ENCODE data around the gene C1QL4.

The C1QL4 gene

DNA sequence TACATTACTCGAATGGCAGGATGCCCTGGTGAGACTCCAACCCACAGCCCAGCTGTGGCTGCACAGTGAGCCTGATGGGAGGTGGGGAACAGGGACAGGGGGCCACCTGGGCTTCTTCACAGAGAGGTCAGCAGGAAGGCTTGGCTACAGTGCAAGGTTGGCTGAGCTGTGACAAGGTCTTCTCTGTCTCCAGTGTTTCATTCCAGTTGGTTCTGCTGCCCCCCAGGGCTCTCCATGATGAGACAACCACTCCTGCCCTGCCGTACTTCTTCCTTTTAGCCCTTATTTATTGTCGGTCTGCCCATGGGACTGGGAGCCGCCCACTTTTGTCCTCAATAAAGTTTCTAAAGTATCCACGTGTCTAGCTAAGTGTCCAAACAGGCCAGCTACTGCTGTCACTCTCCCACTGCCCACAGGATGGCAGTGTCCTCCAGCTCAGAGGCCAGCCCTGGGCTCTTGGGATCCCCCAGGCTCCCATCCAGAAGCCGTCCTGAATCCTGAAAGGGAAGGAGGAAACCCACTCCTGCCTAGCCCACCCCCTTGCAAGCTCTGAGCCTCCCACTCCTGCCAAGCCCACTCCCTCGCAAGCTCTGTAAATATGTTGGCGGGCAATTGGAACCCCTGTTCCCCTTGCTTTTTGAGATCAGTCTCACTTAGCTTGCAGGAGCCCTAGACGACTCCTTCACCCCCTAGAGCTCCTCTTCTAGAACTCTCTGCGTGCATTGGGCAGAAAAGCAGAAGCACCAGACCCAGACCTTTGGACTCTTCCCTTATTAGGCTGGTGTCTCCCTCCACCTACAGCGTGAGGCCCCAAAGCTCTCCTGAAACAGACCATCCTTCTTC lies 5.4 kb downstream of the C1QL4 start:
- TF ChIP-seq CTCF (IDR thresholded peaks at IDR 0.05; ENCODE audit: low read depth, low read length): peak; percentile 93
- peak; percentile 82 for DNase-seq (ENCODE audit: low read depth, low spot score)
- in situ Hi-C loops (cut with HindIII; ENCODE audit: low sequenced_read_pairs): no loop called here
- no peak overlapping the region for H3K4me3 ChIP-seq (ENCODE audit: low read depth, low read length)

- no peak overlapping the region for H3K4me3 ChIP-seq (ENCODE audit: low read depth, low read length)
- no peak for TF ChIP-seq CTCF (IDR thresholded peaks at IDR 0.05; ENCODE audit: low read depth, low read length)
- in situ Hi-C loops (cut with HindIII; ENCODE audit: low sequenced_read_pairs): no loop called here
- no peak for DNase-seq (ENCODE audit: low read depth, low spot score)
Measured at GRCh38 chr12:49330631-49331379, 6.2 kb downstream of the C1QL4 start.

DNA sequence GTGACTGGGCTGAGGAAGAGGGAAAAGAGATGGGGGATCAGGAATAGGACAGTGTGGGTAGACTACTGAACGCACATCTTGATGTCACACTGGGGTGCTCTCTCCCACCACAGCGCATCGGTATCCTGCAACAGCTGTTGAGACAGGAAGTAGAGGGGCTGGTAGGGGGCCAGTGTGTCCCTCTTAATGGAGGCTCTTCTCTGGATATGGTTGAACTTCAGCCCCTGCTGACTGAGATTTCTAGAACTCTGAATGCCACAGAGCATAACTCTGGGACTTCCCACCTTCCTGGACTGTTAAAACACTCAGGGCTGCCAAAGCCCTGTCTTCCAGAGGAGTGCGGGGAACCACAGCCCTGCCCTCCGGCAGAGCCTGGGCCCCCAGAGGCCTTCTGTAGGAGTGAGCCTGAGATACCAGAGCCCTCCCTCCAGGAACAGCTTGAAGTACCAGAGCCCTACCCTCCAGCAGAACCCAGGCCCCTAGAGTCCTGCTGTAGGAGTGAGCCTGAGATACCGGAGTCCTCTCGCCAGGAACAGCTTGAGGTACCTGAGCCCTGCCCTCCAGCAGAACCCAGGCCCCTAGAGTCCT lies 6.9 kb downstream of the C1QL4 start:
- no peak for TF ChIP-seq CTCF (IDR thresholded peaks at IDR 0.05; ENCODE audit: low read depth, low read length)
- DNase-seq (ENCODE audit: low read depth, low spot score): no peak
- no peak overlapping the region for H3K4me3 ChIP-seq (ENCODE audit: low read depth, low read length)
- in situ Hi-C loops (cut with HindIII; ENCODE audit: low sequenced_read_pairs): no loop called here

DNA sequence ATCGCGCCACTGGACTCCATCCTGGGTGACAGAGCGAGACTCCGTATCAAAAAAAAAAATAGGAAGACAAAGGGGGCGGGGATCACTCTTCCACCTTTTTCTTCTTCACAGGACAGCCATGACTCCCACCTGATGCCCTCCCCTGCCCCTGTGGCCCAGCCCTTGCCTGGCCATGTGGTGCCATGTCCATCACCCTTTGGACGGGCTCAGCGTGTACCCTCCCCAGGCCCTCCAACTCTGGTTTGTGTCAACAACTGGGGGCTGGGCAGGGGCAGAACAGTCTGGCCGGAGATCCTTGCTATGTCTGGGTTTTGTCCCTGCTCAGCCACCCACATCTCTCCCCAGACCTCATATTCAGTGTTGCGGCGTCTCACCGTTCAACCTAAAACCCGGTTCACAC lies 8.2 kb downstream of the C1QL4 start:
- no peak overlapping the region for H3K4me3 ChIP-seq (ENCODE audit: low read depth, low read length)
- DNase-seq (ENCODE audit: low read depth, low spot score): no peak
- in situ Hi-C loops (cut with HindIII; ENCODE audit: low sequenced_read_pairs): no loop called here
- no peak for TF ChIP-seq CTCF (IDR thresholded peaks at IDR 0.05; ENCODE audit: low read depth, low read length)

DNA sequence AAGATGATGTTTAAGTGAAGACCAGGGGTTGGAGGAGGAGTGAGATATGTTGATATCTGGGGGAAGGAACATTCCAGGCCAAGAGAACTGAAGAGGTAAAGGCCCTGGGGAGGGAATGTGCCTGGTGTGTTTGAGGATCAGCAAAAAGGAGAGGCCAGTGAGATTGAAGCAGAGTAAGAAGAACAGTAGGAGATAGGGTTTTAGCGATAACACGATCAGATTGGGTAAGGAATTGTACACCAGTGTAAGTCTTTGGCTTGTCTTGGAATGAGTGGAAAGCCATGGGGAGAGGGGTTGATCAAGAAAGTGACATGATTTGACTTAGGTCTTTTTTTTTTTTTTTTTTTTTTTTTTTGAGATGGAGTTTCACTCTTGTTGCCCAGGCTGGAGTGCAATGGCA lies 9.1 kb downstream of the C1QL4 start:
- no peak overlapping the region for H3K4me3 ChIP-seq (ENCODE audit: low read depth, low read length)
- TF ChIP-seq CTCF (IDR thresholded peaks at IDR 0.05; ENCODE audit: low read depth, low read length): no peak
- in situ Hi-C loops (cut with HindIII; ENCODE audit: low sequenced_read_pairs): no loop called here
- no peak for DNase-seq (ENCODE audit: low read depth, low spot score)

GRCh38 chr12:49327368-49327767 lies 9.6 kb downstream of the C1QL4 start:
- no peak for TF ChIP-seq CTCF (IDR thresholded peaks at IDR 0.05; ENCODE audit: low read depth, low read length)
- no peak overlapping the region for H3K4me3 ChIP-seq (ENCODE audit: low read depth, low read length)
- in situ Hi-C loops (cut with HindIII; ENCODE audit: low sequenced_read_pairs): no loop called here
- no peak for DNase-seq (ENCODE audit: low read depth, low spot score)
